Right atrium auricular region (tissue), 2 donors: ENCODE measurements around the gene UVSSA. TPM values are rescaled to one million over a fixed set of nuclear protein-coding genes. Genes with fewer than 3 reads are reported as not detected.

Experiments
- DNase-seq: peaks from one replicate; pipeline ENCODE4 v3.0.0-alpha.2; 2019; ENCODE audit warnings: low spot score
- H3K27ac ChIP-seq, 2 donors: fragments of 200-600 bp; sonication (generic); 1 replicate in 1 of 2; 2 replicates in 1 of 2; pipeline ENCODE4 v1.5.1; 2016 to 2019
- H3K27me3 ChIP-seq, 2 donors: fragments of 200-600 bp; sonication (generic); one replicate each; pipeline versions ENCODE4 v1.5.1 to v1.6.0; 2017 to 2019
- H3K36me3 ChIP-seq: fragments of 200-600 bp; sonication (generic); one replicate; pipeline ENCODE4 v1.5.1; 2016
- H3K4me1 ChIP-seq, 2 donors: fragments of 200-600 bp; sonication (generic); one replicate each; pipeline versions ENCODE4 v1.5.1 to v1.6.0; 2017 to 2019
- H3K4me3 ChIP-seq, 2 donors: fragments of 200-600 bp; sonication (generic); 1 replicate in 1 of 2; 2 replicates in 1 of 2; pipeline ENCODE4 v1.5.1; 2017 to 2019; ENCODE audit warnings: mild to moderate bottlenecking in 1 of 2, moderate library complexity in 1 of 2
- H3K9me3 ChIP-seq, 2 donors: fragments of 200-600 bp; sonication (generic); one replicate each; pipeline ENCODE4 v1.5.1; 2019
- total RNA-seq, 2 donors: library from RNA; depleted of rRNA; stranded (reverse); fragments of >200 nt; gene quantifications; one replicate each; pipeline ENCODE4 v1.1.0, GENCODE V29; 2016
- TF ChIP-seq, protein P1 (sequence below), 2 donors: fragments of 200-600 bp; sonication (generic); IDR thresholded peaks; one replicate each; pipeline ENCODE4 v1.5.1; 2019; ENCODE audit warnings: antibody characterized with exemption in 2 of 2

Gene UVSSA
- total RNA-seq, 2 donors from 2014 or later = 4.4 to 7.5 TPM

DNA sequence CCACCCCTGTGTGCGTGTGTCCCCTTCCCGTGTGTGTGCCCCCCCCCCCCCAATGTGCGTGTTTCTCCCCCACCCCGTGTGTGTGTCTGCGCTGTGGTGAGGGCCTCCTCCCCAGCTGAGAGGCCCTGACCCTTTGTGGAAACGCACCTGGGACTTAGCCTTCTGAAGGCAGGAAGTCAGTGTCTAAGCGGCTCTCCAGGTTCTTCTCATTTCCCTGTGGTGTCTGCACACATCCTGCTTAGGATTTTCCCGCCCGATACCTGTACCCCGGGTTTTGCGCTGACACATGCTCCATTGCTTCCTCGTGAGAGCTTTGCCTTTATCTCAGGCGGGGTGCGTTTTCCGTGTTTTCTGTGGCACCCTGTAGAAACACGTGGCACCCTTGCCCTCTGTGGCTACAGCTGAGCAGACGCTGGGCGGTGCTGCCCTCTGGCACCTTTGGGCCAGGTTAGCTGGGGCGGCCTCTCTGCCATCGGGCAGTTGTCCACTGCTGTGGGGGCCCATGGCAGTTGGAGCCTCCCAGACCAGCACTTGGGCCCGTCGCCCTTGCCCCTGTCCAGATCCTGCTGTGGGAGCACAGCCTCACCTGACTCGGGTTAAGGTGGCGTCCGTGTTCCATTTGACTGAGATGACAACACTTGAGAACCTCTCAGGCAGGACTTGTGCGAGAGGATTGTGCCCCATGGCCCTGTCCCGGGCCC, 31.0 kb upstream of the UVSSA start:
- no peak for DNase-seq
- Histone ChIP-seq H3K4me1 (peaks cover 0 to 5% of the 10 kb centered on the region in 2 donors), H3K27me3 (no peaks in the 10 kb centered on the region), H3K4me3 (no peak overlapping the region), H3K27ac (no peak overlapping the region), H3K36me3 (peaks cover 78% of the 10 kb centered on the region), H3K9me3 (no peaks in the 10 kb centered on the region)
- TF ChIP-seq, protein P1, sequence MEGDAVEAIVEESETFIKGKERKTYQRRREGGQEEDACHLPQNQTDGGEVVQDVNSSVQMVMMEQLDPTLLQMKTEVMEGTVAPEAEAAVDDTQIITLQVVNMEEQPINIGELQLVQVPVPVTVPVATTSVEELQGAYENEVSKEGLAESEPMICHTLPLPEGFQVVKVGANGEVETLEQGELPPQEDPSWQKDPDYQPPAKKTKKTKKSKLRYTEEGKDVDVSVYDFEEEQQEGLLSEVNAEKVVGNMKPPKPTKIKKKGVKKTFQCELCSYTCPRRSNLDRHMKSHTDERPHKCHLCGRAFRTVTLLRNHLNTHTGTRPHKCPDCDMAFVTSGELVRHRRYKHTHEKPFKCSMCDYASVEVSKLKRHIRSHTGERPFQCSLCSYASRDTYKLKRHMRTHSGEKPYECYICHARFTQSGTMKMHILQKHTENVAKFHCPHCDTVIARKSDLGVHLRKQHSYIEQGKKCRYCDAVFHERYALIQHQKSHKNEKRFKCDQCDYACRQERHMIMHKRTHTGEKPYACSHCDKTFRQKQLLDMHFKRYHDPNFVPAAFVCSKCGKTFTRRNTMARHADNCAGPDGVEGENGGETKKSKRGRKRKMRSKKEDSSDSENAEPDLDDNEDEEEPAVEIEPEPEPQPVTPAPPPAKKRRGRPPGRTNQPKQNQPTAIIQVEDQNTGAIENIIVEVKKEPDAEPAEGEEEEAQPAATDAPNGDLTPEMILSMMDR (IDR thresholded peaks at IDR 0.05) = no peak

DNA sequence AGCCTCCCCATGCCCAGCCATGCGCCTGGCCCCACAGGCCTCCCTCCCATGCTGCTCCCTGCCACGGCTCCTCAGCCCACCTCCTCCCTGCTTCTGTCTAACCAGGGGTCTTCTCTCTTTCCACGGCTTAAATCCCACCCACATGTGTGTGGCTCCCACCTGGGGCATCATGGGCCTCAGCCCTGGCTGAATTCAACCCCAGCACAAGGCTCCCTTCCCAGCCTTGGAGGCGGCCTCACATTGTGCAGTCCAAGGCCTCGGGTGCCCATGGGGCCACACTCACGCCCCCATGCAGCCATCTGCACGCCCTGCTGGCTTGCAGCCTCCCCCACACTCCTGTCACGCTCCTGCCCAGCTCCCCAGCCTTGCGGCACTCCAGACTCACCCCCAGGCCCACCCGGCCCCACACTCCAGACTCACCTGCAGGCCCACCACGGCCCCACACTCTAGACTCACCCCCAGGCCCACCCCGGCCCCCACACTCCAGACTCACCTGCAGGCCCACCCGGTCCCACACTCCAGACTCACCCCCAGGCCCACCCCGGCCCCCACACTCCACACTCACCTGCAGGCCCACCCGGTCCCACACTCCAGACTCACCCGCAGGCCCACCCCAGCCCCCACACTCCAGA, 30.4 kb upstream of the UVSSA start:
- H3K36me3 ChIP-seq = peaks cover 80% of the 10 kb centered on the region
- DNase-seq = no peak
- H3K27me3 ChIP-seq = no peaks in the 10 kb centered on the region
- H3K27ac ChIP-seq = no peak overlapping the region
- H3K4me3 ChIP-seq = no peak overlapping the region
- no peaks in the 10 kb centered on the region for H3K9me3 ChIP-seq
- TF ChIP-seq, protein P1 (IDR thresholded peaks at IDR 0.05) = no peak
- no peaks in the 10 kb centered on the region for H3K4me1 ChIP-seq

DNA sequence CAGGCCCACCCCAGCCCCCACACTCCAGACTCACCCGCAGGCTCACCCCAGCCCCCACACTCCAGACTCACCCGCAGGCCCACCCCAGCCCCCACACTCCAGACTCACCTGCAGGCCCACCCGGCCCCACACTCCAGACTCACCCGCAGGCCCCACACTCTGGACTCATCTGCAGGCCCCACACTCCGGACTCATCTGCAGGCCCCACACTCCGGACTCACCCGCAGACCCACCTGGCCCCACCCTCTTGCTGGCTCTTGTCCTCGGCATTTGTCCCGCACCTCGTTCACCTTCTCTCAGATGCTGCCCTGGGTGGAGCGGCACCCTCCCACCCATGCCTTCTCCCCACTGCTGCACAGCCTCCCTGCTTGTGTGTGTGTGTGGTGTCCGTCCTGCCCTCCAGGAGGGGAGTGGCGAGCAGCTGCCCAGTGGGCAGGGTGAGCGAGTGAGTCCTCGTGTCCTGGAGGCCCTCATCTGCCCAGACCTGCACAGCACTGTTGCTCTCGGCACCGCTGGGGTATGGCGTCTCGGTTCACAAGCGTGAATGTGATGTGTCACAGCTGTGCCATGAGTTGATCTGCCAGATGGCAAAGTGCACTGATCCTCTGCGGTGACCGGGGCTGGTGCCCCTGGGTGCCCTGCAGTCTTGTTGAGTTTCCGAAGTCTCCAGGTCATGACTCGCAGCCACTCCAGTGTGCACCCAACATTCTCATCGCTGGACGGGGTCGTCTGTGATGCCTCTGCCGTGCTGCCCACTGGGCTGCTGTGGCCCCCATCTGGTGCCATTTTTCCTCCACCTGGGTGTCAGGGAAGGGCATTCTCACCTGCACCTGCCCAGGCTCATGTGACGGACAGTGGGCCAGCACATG, 29.6 kb upstream of the UVSSA start:
- no peak overlapping the region for H3K27ac ChIP-seq
- TF ChIP-seq, protein P1 (IDR thresholded peaks at IDR 0.05) = no peak
- H3K4me3 ChIP-seq = no peak overlapping the region
- DNase-seq = no peak
- H3K4me1 ChIP-seq = no peaks in the 10 kb centered on the region
- no peaks in the 10 kb centered on the region for H3K27me3 ChIP-seq
- peaks cover 86% of the 10 kb centered on the region for H3K36me3 ChIP-seq
- no peaks in the 10 kb centered on the region for H3K9me3 ChIP-seq

DNA sequence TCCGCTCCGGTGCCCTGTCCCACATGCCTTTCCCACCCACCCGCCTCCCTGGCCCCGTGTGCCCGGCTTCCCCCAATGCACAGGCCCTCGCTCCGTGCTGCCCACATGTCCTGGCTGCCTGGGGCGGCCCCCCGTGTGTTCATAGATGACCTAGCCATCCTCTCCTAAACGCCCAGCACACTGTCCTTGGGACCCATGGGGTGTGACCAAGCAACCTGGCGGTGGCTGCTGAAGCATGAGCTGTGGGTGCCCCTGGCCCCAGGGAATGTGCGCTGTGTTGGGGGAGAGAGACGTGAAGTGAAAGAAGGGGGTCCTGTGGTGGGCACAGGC, 29.0 kb upstream of the UVSSA start:
- Histone ChIP-seq H3K9me3 (no peaks in the 10 kb centered on the region), H3K4me1 (no peaks in the 10 kb centered on the region), H3K36me3 (peaks cover 83% of the 10 kb centered on the region), H3K27me3 (no peaks in the 10 kb centered on the region), H3K27ac (no peak overlapping the region), H3K4me3 (no peak overlapping the region)
- TF ChIP-seq, protein P1 (IDR thresholded peaks at IDR 0.05) = no peak
- no peak for DNase-seq

DNA sequence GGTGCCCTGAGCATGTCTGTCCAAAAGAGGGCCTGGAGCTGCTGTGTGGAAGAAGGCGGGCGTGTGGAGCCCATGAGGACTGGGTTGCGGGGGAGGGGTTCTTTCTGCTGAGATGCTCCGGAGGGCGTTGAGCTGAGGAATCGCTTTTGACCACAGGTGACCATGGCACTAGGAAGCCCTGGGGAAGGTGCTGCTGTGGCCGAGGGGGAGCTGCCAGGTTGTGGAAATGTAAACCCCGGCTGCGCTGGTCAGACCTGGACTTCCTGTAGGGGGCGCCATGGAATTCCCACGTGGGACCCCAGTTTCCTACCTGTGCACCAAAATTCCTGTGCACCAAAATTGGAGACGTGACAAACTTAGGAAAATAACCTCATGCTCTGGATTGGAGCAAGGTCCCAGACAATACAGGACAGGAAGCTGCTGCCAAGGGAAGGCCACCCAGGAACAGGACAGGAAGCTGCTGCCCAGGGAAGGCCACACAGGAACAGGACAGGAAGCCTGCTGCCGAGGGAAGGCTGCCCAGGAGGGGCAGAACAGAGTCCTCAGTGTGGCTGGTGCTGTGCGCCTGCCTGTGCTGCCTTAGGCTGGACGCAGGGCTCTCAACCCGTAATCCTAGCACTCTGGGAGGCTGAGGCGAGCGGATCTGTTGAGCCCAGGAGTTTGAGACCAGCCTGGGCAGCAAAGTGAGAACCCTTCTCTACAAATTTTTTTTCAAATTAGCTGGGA, 28.4 kb upstream of the UVSSA start:
- no peak for DNase-seq
- TF ChIP-seq, protein P1 (IDR thresholded peaks at IDR 0.05) = peak in 1 of 2 donors; percentile 29
- Histone ChIP-seq H3K36me3 (peaks cover 83% of the 10 kb centered on the region), H3K4me1 (peaks cover 0 to 5% of the 10 kb centered on the region in 2 donors), H3K27ac (no peak overlapping the region), H3K4me3 (no peak overlapping the region), H3K9me3 (no peaks in the 10 kb centered on the region), H3K27me3 (no peaks in the 10 kb centered on the region)
